Adipocyte (in vitro differentiated cells): Measurements from ENCODE around the gene SLC16A3.
A peak's percentile ranks its signal among the peaks of the same experiment; 100 is the strongest.
"Not testable (repeated sequence)": the region's sequence is repeated elsewhere in the genome, so short reads cannot be mapped to it uniquely, and the experiment has no call there.

Experiments
- DNase-seq: peaks from one replicate; pipeline ENCODE4 v3.0.0-alpha.2; 2015; ENCODE audit warnings: low read depth
- H3K27me3 ChIP-seq: replicated peaks from 2 replicates; pipeline ENCODE4 v1.7.0; 2013; ENCODE audit warnings: mild to moderate bottlenecking, low read length, moderate library complexity; ENCODE audit not compliant: control insufficient read depth, insufficient read depth
- H3K36me3 ChIP-seq: 2 replicates; pipeline ENCODE4 v1.7.0; 2013; ENCODE audit warnings: low read length, mild to moderate bottlenecking, moderate library complexity; ENCODE audit not compliant: control insufficient read depth, insufficient read depth, severe bottlenecking
- H3K4me1 ChIP-seq: 2 replicates; pipeline ENCODE4 v1.7.0; 2013; ENCODE audit warnings: mild to moderate bottlenecking, low read length, moderate library complexity; ENCODE audit not compliant: control insufficient read depth, insufficient read depth
- H3K4me3 ChIP-seq: 2 replicates; pipeline ENCODE4 v1.7.0; 2013; ENCODE audit warnings: mild to moderate bottlenecking, low read length, moderate library complexity
- H3K9ac ChIP-seq: 2 replicates; pipeline ENCODE4 v1.7.0; 2013; ENCODE audit warnings: mild to moderate bottlenecking, low read length, moderate library complexity
- H3K9me3 ChIP-seq: 2 replicates; pipeline ENCODE4 v1.7.0; 2013; ENCODE audit warnings: mild to moderate bottlenecking, low read length, moderate library complexity; ENCODE audit not compliant: control insufficient read depth

The SLC16A3 gene

DNA sequence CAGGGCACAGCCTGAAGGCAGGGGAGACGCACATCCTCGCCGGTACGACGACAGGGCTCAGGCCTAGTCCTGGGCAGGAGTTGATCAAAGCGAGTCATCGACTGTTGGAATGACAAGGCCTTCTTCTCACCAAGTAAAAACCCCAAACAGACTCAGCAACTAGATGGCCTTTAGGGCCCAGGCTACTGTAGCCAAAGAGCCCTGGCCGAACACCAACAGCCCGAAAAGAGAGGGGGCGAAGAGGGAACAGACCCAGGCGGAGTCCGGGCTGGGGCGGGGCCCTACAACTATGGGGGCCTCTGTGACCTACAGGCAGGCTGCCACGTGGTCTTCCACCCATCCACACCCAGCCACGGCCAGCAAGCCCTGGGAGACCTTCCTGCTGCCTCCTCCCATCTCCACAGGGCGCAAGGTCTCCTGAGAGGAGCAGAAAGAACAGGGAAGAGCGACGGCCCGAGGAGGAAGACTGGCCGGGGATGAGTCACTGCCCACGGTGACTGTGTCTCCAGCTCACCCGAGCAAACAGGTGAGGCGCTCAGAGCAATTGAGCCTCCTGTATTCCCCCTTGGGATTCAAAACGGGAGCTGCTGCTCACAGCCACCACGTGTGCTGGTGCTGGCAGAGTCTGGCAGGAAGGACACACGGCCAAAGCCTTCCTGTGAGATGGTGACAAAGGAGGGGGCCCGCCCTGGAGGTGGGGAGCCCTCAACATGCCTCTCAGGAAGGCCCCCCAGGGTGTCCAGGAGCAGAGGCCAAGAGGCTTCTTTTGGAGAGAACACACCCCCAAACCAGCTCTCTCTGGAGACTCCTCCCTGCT, 17.7 kb downstream of the SLC16A3 start:
- Histone ChIP-seq H3K9ac (peak overlapping the region; percentile 50), H3K4me3 (no peak overlapping the region), H3K36me3 (peaks cover 84% of the 10 kb centered on the region), H3K4me1 (peaks cover 37% of the 10 kb centered on the region), H3K27me3 (no peaks in the 10 kb centered on the region), H3K9me3 (no peaks in the 10 kb centered on the region)
- DNase-seq: no peak

DNA sequence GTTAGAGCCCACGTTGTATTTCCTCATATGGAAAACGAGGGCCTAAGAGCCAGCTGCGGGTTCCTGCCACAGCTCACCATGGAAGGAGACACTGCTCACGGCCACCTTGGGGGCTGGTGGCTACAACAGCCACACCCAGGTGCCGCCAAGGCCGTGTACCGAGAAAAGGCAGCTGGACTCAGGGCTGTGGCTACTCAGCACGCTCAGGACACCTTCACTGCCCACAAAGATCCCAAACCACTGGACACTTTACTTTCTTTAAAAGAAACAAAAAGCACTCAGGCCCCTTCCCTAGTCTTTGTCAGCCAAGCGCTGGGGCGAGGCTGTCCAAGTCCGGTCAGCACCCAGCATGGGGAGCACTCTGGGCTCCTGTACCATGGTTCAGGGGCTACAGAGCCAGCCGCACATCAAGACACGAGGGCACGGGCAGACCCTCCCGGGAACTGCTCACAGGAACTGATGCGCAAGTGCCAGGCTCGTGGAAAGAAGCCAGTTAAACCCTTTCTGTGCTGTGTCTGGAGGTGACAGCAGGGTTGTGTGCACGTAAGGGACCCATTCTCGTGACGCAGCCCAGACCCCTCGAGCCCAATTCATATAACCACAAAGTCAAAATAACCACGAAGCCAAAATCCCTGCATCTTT, 18.5 kb downstream of the SLC16A3 start:
- no peak for DNase-seq
- peaks cover 32% of the 10 kb centered on the region for H3K4me1 ChIP-seq

DNA sequence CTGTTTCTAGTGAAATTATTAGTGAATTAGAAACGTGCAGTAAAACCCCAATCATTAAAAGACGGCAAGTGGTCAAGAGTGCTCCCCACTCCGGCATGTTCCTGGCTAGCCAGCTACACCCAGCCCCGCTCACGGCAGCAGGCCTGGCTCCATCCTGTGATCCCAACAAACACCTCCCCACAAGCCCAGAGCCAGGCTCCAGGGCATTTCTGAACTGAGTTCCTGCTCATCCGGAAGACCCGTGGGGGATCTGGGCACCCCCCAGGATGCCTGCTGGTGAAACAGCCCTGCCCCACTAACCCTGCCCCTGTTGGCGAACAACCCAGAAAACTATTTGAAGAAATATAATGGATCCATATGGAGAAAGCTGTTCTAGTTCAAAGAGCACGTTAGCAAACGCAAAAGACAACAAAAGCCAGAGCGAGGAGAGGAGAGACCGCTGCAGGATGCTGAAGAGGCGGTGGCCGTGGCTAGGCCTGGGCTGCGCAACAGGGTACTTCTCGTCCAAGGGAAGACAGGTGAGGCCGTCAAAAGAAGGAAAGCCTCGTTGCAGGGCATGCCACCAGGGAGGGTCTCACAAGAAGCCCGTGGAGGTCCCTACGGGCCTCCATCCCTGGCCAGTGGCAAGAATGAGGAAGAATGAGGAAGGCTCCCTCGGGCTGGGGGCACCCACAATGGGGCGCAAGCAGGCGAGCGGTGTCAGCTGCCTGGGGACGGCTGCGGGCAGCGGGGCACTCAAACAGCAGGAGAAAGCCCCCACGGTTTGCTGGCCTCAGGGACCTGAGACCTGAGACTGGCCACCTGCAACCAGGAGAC, 19.2 kb downstream of the SLC16A3 start:
- H3K36me3 ChIP-seq: peaks cover 98% of the 10 kb centered on the region
- DNase-seq: no peak
- peaks cover 25% of the 10 kb centered on the region for H3K4me1 ChIP-seq
- H3K27me3 ChIP-seq: no peaks in the 10 kb centered on the region
- H3K9me3 ChIP-seq: no peaks in the 10 kb centered on the region
- H3K9ac ChIP-seq: peak overlapping the region; percentile 50
- no peak overlapping the region for H3K4me3 ChIP-seq

More for the DNA sequence above, 18.5 kb downstream of the SLC16A3 start:
- Histone ChIP-seq H3K36me3 (peaks cover 91% of the 10 kb centered on the region), H3K9ac (peak overlapping the region; percentile 50), H3K27me3 (no peaks in the 10 kb centered on the region), H3K4me3 (no peak overlapping the region), H3K9me3 (no peaks in the 10 kb centered on the region)

DNA sequence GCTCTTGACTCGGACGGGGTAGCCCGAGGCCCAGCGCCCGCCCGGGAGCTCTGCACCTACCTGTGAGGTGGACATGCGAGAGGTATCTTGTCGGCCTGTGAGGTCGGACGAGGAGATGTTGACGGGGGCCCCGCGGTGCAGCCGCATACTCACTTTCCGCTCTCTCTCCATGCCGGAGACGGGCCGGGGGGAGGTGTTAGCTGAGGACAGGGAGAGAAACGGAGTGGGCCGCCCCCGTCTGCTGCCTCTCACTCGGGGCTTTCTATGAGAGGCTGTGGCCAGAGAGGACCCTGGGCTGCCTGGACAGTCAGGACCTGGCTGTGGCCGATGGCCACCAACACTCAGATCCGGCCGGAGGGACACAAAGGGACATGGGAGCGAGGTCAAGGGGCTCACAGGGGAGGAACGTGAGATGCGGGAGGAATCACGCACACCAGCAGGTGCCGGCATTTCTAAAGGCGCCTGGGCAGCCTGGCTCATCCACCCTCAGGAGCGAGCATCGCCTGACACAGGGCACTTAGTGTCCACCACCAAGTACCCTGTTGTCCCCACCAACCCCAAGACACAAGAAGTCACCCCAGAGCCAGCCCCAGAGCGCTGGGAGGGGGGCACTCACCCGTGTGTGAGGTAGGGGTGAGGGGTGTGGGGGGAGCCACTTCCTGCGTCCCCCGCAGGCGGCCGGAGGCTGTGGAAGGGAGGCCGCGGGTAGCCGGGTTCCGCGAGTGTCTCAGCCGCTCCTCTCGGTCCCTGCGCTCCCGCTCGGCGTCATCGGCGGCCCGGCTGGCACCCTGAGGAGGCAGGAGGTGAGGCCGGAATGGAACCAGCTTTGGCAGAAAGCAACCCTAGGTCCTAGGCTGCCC, 20.2 kb downstream of the SLC16A3 start:
- Histone ChIP-seq H3K36me3 (peaks cover 94% of the 10 kb centered on the region), H3K4me1 (peaks cover 19% of the 10 kb centered on the region), H3K9ac (no peak overlapping the region), H3K4me3 (no peak overlapping the region), H3K27me3 (no peaks in the 10 kb centered on the region), H3K9me3 (no peaks in the 10 kb centered on the region)
- no peak for DNase-seq

DNA sequence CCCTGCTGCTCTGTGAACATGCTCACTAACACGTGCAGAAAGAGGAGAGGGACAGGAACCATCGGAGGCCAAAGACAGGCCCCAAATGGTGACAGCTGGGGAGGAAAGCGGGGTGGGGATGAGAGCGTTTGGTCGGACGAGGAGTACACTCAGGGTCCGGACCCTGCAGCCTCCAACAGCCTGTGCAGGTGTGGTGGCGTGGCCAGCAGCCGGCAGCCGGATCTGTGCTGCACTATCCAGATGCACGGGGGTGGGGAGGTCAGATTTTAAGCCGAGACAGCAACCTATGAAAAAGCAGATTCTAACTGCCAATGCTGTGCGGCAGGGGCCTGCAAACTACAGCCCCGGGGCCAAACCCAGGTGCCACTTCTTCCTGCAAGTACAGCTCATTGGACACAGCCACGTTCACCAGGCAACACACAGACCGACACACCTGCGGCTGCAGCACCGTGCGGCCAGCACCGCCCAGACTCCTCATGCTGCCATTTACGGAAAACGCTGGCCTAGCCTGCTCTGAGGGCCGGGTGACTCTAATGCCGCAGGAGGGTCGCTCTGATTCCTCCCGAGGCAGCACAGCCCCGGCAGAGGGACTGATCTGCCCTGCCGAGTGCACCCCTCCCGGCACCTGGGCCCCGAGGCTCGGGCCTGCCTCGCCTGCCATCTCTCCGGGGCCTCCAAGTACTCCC, 21.2 kb downstream of the SLC16A3 start:
- DNase-seq: no peak
- H3K4me1 ChIP-seq: peaks cover 19% of the 10 kb centered on the region

DNA sequence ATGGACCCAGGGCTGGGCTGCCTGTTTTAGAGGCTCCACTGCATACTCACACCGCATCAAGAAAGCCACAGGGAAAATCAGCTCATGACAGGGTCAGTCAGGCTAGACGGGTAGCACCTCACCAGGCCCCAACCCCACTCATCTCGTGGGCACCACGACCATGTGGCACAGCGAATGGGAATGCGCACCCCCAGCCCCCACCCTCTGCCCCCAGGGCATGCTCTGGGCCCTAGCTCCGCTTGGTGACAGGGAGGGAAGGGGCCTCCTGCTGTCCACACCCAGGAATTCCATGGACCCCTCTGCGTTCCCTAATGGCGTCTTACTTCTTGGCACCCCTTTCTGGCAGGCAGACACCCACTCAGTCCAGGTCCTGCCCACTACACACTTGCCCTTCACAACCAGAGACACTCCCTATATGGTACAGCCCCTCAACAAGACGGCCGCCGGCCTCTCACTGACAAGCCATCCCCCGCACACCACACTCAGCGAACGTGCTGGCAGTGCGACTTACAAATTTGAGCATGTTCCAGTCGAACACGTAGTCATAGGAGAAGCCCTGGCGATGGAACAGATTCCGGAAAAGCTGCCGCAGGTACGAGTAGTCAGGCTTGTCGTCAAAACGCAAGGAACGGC, 22.1 kb downstream of the SLC16A3 start:
- Histone ChIP-seq H3K36me3 (peaks cover 84% of the 10 kb centered on the region), H3K4me3 (no peak overlapping the region), H3K4me1 (peaks cover 17% of the 10 kb centered on the region), H3K9ac (no peak overlapping the region), H3K27me3 (no peaks in the 10 kb centered on the region), H3K9me3 (no peaks in the 10 kb centered on the region)
- DNase-seq: no peak

More for the DNA sequence above, 21.2 kb downstream of the SLC16A3 start:
- no peaks in the 10 kb centered on the region for H3K27me3 ChIP-seq
- H3K4me3 ChIP-seq: no peak overlapping the region
- H3K36me3 ChIP-seq: peaks cover 84% of the 10 kb centered on the region
- H3K9ac ChIP-seq: no peak overlapping the region
- no peaks in the 10 kb centered on the region for H3K9me3 ChIP-seq

DNA sequence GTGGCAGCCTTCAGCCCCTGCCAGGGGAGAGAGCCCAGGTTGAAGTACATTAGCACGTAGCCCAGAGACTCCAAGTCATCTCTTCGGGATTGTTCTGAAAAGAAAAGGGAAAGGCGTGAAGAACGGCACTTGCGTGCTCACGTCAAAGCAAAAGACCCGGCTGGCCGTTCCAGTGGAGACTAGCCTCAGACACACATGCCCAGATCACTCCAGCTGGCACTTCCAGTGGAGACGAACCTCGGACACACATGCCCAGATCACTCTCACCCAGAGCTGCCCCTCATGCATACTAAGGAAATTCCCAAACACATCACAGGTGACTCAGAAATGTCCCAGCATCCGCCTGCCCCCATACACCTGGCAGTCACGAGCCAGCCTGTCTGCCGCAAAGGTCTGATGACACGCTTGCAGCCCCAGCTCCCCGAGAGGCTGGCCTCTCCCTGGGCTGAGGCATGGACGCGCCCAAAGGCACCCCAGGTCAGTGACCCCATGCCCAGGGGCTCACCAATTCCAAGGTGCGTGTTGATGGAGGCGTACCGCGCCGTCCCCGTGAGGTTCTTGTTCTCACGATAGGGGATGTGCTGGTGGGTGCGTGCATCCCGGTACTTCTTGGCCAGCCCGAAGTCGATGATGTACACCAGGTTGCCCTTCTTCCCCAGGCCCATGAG, 23.8 kb downstream of the SLC16A3 start:
- no peak for DNase-seq
- no peak overlapping the region for H3K4me3 ChIP-seq
- peaks cover 86% of the 10 kb centered on the region for H3K36me3 ChIP-seq
- no peak overlapping the region for H3K9ac ChIP-seq
- H3K27me3 ChIP-seq: no peaks in the 10 kb centered on the region
- no peaks in the 10 kb centered on the region for H3K9me3 ChIP-seq
- peaks cover 2% of the 10 kb centered on the region for H3K4me1 ChIP-seq

DNA sequence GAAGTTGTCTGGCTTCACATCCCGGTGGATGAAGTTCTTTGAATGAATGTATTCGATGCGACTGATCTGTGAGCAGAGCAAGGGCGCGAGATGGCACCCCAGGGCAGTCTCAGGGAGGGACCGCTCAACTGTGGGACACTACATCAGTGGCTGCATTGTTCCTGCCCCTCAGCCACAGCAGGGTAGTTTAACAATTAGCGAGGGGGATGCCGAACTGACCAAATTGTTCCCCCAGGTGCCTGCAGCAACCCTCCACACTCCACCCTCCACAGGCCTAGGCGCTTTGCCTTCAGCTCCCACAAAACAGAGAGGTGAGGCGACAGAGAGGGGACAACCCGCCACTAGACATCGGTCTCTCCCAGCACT, 24.3 kb downstream of the SLC16A3 start:
- no peak for DNase-seq
- peaks cover 3% of the 10 kb centered on the region for H3K4me1 ChIP-seq
- H3K27me3 ChIP-seq: no peaks in the 10 kb centered on the region
- H3K4me3 ChIP-seq: no peak overlapping the region
- H3K9me3 ChIP-seq: no peaks in the 10 kb centered on the region
- peaks cover 82% of the 10 kb centered on the region for H3K36me3 ChIP-seq
- H3K9ac ChIP-seq: no peak overlapping the region

DNA sequence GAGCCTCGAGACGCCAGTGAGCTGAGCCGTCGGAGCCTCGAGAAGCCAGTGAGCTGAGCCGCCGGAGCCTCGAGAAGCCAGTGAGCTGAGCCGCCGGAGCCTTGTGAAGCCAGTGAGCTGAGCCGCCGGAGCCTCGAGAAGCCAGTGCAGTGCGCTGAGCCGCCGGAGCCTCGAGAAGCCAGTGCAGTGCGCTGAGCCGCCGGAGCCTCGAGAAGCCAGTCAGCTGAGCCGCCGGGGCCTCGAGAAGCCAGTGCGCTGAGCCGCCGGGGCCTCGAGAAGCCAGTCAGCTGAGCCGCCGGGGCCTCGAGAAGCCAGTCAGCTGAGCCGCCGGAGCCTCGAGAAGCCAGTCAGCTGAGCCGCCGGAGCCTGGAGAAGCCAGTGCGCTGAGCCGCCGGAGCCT, 25.3 kb downstream of the SLC16A3 start:
- DNase-seq, H3K4me1 ChIP-seq, H3K4me3 ChIP-seq, H3K9ac ChIP-seq, H3K27me3 ChIP-seq, H3K9me3 ChIP-seq: not testable (repeated sequence)
- H3K36me3 ChIP-seq: peaks cover 82% of the 10 kb centered on the region

DNA sequence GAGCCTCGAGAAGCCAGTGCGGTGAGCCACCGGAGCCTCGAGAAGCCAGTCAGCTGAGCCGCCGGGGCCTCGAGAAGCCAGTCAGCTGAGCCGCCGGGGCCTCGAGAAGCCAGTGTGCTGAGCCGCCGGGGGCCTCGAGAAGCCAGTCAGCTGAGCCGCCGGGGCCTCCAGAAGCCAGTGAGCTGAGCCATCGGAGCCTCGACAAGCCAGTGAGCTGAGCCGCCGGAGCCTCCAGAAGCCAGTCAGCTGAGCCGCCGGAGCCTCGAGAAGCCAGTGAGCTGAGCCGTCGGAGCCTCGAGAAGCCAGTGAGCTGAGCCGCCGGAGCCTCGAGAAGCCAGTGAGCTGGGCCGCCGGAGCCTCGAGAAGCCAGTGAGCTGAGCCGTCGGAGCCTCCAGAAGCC, 25.9 kb downstream of the SLC16A3 start:
- not testable (repeated sequence) for H3K9me3 ChIP-seq, H3K4me3 ChIP-seq, DNase-seq, H3K27me3 ChIP-seq, H3K9ac ChIP-seq, H3K4me1 ChIP-seq
- H3K36me3 ChIP-seq: peaks cover 82% of the 10 kb centered on the region
